ENCODE measurements around the gene PICK1. TPM values are rescaled to one million over a fixed set of nuclear protein-coding genes. Genes with fewer than 3 reads are reported as not detected.
"Not testable (repeated sequence)": the region's sequence is repeated elsewhere in the genome, so short reads cannot be mapped to it uniquely, and the experiment has no call there.

The PICK1 gene
- polyA plus RNA-seq, 1 experiment: 32.4 TPM

GRCh38 chr22:38034884-38035529, 22.2 kb upstream of the PICK1 start:
- TF ChIP-seq CTCF (IDR thresholded peaks at IDR 0.05; ENCODE audit: insufficient read depth, low read depth, low read length): no peak
- Histone ChIP-seq H3K36me3 (ENCODE audit: control insufficient read depth, insufficient read depth, low read length) (no peaks in the 10 kb centered on the region), H3K4me3 (ENCODE audit: low read depth, low read length) (no peak overlapping the region), H3K27me3 (ENCODE audit: control insufficient read depth, insufficient read depth, low read length) (no peaks in the 10 kb centered on the region; the same call in 1 of the 2 replicates)
- ChIA-PET POLR2A (interaction anchor here (0.6 kb wide), 1 partner anchor 80 kb away, joined by 17 read pairs; no protein-coding TSS in a partner anchor), CTCF (interaction anchor here (2.0 kb wide), 1 partner anchor 17 kb away, joined by 19 read pairs; no protein-coding TSS in a partner anchor)
- no peak for DNase-seq (ENCODE audit: low read depth)

- POLR2A ChIA-PET: no interaction called here
- H3K4me3 ChIP-seq (ENCODE audit: low read depth, low read length): no peak overlapping the region
- TF ChIP-seq CTCF (IDR thresholded peaks at IDR 0.05; ENCODE audit: insufficient read depth, low read depth, low read length): no peak
- no peaks in the 10 kb centered on the region; the same call in 1 of the 2 replicates for H3K27me3 ChIP-seq (ENCODE audit: control insufficient read depth, insufficient read depth, low read length)
- CTCF ChIA-PET: interaction anchor here (2.0 kb wide), 1 partner anchor 17 kb away, joined by 19 read pairs; no protein-coding TSS in a partner anchor
- no peak for DNase-seq (ENCODE audit: low read depth)
- no peaks in the 10 kb centered on the region for H3K36me3 ChIP-seq (ENCODE audit: control insufficient read depth, insufficient read depth, low read length)
Observed at GRCh38 chr22:38035530-38035885, 21.7 kb upstream of the PICK1 start.

DNA sequence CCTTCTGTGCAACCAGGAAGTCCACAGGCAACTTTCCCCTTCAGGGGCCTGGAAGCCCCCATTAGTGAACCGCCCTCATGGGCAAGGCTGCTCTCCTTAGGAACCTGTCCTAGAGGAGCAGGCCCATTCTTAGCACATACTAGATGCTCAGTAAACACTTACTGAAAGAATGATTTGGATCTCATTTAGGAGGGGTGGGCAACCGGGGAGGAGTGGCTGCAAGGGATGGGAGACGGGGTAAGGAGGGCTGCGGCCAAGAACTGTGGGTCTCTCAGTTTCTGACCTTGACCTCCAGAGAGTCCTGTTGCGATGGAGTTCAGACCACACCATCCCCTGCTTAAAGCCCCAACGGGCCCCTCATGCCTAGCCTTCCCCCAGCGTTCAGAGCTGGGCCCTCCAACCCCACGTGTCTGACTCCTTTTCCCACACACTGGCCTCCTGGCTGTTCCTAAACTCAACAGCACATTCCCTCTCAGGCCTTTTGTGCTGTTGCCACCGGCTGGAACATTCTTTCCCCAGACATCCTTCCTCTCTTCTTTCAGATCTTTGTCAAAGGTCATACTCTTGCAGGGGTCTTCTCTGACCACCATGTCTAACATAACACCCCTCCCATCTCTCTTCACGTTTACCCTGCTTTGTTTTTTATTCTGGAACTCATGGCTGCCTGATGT, 20.7 kb upstream of the PICK1 start:
- Histone ChIP-seq H3K27me3 (ENCODE audit: control insufficient read depth, insufficient read depth, low read length) (no peaks in the 10 kb centered on the region; the same call in 1 of the 2 replicates), H3K4me3 (ENCODE audit: low read depth, low read length) (no peak overlapping the region), H3K36me3 (ENCODE audit: control insufficient read depth, insufficient read depth, low read length) (no peaks in the 10 kb centered on the region)
- ChIA-PET POLR2A (no interaction called here), CTCF (no interaction called here)
- DNase-seq (ENCODE audit: low read depth): no peak
- no peak for TF ChIP-seq CTCF (IDR thresholded peaks at IDR 0.05; ENCODE audit: insufficient read depth, low read depth, low read length)

- POLR2A ChIA-PET: interaction anchor here (0.7 kb wide), 1 partner anchor 455 kb away, joined by 7 read pairs; no protein-coding TSS in a partner anchor
- DNase-seq (ENCODE audit: low read depth); H3K4me3 ChIP-seq (ENCODE audit: low read depth, low read length); H3K27me3 ChIP-seq (ENCODE audit: control insufficient read depth, insufficient read depth, low read length); H3K36me3 ChIP-seq (ENCODE audit: control insufficient read depth, insufficient read depth, low read length): not testable (repeated sequence)
- CTCF ChIA-PET: interaction anchor here (1.0 kb wide), 1 partner anchor 15 kb away, joined by 7 read pairs; no protein-coding TSS in a partner anchor
Observed at GRCh38 chr22:38037367-38038150, 19.6 kb upstream of the PICK1 start.

GRCh38 chr22:38038426-38038825, 18.8 kb upstream of the PICK1 start:
- H3K4me3 ChIP-seq (ENCODE audit: low read depth, low read length): no peak overlapping the region
- TF ChIP-seq CTCF (IDR thresholded peaks at IDR 0.05; ENCODE audit: insufficient read depth, low read depth, low read length): no peak
- H3K27me3 ChIP-seq (ENCODE audit: control insufficient read depth, insufficient read depth, low read length): no peaks in the 10 kb centered on the region; the same call in 1 of the 2 replicates
- ChIA-PET CTCF (interaction anchor here (1.0 kb wide), 1 partner anchor 14 kb away, joined by 7 read pairs; no protein-coding TSS in a partner anchor), POLR2A (no interaction called here)
- DNase-seq (ENCODE audit: low read depth): no peak
- no peaks in the 10 kb centered on the region for H3K36me3 ChIP-seq (ENCODE audit: control insufficient read depth, insufficient read depth, low read length)

All from BJ (cell line).